Retina (tissue), 1 donor: ENCODE measurements around the gene BEND7.

Source experiments
- DNase-seq: peaks from one replicate; pipeline ENCODE4 v3.0.0-alpha.2; 2016

The BEND7 gene

GRCh38 chr10:13518076-13518692, 10.6 kb downstream of the BEND7 start:
- peak; percentile 47 for DNase-seq

- DNase-seq = no peak
Measured at GRCh38 chr10:13517675-13518074, 11.1 kb downstream of the BEND7 start.

GRCh38 chr10:13516176-13516575, 12.6 kb downstream of the BEND7 start:
- DNase-seq = no peak

GRCh38 chr10:13515467-13515866, 13.3 kb downstream of the BEND7 start:
- no peak for DNase-seq

- DNase-seq = peak; percentile 57
Measured at GRCh38 chr10:13514296-13514695, 14.5 kb downstream of the BEND7 start.

- no peak for DNase-seq
Measured at GRCh38 chr10:13512564-13512963, 16.2 kb downstream of the BEND7 start.

GRCh38 chr10:13511409-13511808, 17.4 kb downstream of the BEND7 start:
- DNase-seq = no peak

- DNase-seq = no peak
Measured at GRCh38 chr10:13505052-13505680, 23.6 kb downstream of the BEND7 start.

- DNase-seq = no peak
Measured at GRCh38 chr10:13503745-13504463, 24.9 kb downstream of the BEND7 start.

- no peak for DNase-seq
Measured at GRCh38 chr10:13502380-13502779, 26.4 kb downstream of the BEND7 start.

GRCh38 chr10:13500201-13500600, 28.6 kb downstream of the BEND7 start:
- no peak for DNase-seq

- no peak for DNase-seq
Measured at GRCh38 chr10:13499150-13499549, 29.7 kb downstream of the BEND7 start.

GRCh38 chr10:13496931-13497330, 31.9 kb downstream of the BEND7 start:
- DNase-seq = peak; percentile 44

- no peak for DNase-seq
Measured at GRCh38 chr10:13496164-13496563, 32.6 kb downstream of the BEND7 start.

- no peak for DNase-seq
Measured at GRCh38 chr10:13492493-13493180, 36.2 kb downstream of the BEND7 start.

GRCh38 chr10:13491747-13492360, 37.0 kb downstream of the BEND7 start:
- DNase-seq = no peak

- no peak for DNase-seq
Measured at GRCh38 chr10:13490503-13490902, 38.3 kb downstream of the BEND7 start.

GRCh38 chr10:13489035-13489599, 39.7 kb downstream of the BEND7 start:
- DNase-seq = no peak

GRCh38 chr10:13485623-13486022, 43.2 kb downstream of the BEND7 start:
- no peak for DNase-seq

GRCh38 chr10:13483951-13484350, 44.9 kb downstream of the BEND7 start:
- DNase-seq = no peak

GRCh38 chr10:13483073-13483472, 45.7 kb downstream of the BEND7 start:
- DNase-seq = peak; percentile 44

- no peak for DNase-seq
Measured at GRCh38 chr10:13481690-13482089, 47.1 kb downstream of the BEND7 start.

GRCh38 chr10:13475124-13475523, 53.7 kb downstream of the BEND7 start:
- no peak for DNase-seq
